GM21717 (cell line): ENCODE results near the gene METAP2.

Source experiments
- ATAC-seq: cut with Tn5 transposase; IDR thresholded peaks from one replicate; pipeline ENCODE4 v1.9.1; 2021; ENCODE audit warnings: mild to moderate bottlenecking, moderate library complexity; ENCODE audit not compliant: unreplicated experiment

The METAP2 gene

GRCh38 chr12:95548056-95548538 lies 74.1 kb downstream of the METAP2 start:
- ATAC-seq = no peak

GRCh38 chr12:95548539-95549391 lies 74.8 kb downstream of the METAP2 start:
- ATAC-seq = no peak

GRCh38 chr12:95549392-95550084 lies 75.6 kb downstream of the METAP2 start:
- ATAC-seq = no peak

- ATAC-seq = no peak
Measured at GRCh38 chr12:95551305-95551704, 77.4 kb downstream of the METAP2 start, which contains the start of gene USP44. TSS of gene USP44 (minus strand) at chr12:95551476. CDS start at chr12:95534256, 17,220 bp downstream.

DNA sequence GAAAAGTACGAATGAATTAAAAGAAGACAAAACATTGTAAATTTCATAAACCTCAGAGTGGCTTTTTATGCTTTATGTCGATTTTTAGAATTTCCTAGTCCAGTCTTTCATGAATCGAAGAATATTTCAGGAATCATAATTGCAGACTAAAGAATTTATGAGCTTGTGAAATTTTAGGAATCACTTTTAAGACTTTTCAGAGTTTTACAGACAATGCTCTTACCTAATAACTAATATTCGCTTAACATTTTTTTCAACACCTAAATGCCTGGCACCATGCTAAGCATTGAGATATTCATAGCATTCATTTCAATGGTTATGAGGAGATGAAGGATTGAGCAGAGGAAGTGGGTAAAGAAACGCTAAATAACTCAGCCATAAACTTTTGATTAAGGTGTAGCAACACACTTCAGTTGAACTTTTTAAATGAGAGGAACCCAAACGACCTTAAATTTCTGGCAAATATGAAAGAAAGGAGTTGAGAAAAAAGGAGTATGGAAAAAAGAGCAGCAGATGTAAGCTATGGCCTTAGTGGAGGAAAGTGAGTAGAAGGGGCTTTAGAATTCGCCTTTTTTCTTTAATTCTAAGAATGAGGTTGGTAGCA lies 78.1 kb downstream of the METAP2 start:
- no peak for ATAC-seq

DNA sequence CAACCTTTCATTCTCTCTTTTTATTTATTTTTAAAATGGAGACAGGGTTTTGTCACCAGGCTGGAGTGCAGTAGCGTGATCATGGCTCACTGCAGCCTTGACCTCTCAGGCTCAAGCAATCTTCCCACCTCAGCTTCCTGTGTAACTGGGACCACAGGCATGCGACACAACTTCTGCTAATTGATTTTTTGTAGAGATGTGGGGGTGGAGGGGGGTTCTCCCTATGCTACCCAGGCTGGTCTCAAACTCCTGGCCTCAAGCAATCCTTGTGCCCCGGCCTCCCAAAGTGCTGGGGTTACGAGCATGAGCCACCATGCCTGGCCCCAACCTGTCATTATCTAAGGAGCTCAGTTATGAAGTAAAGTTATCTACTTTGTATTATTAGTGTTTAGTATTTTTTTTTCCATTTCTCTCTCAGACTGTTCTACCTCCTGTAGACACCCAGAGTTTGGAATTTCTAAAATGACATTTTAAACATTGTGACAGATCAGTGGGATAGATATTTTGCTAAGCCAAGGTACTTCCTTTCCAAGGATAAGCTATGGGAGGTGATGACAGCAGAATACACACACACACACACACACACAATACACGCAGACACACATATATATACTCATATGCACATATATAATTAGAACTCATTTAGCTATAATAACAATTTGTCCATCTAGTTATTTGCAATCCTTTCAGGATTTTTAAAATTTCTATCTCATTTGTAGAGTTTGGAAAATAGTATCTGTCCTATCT lies 79.4 kb downstream of the METAP2 start:
- no peak for ATAC-seq

GRCh38 chr12:95554532-95555071 lies 80.7 kb downstream of the METAP2 start:
- no peak for ATAC-seq

- no peak for ATAC-seq
Measured at GRCh38 chr12:95557625-95558024, 83.7 kb downstream of the METAP2 start.
